HEK293 (cell line): Measurements from ENCODE around the gene FSIP1.

Source experiments
- CTCF ChIA-PET: fragments of 350-600 bp; formaldehyde crosslinking; extraction: SDS; loops from one replicate; lab custom pipeline; 2021; ENCODE audit warnings: antibody characterized with exemption; lab: Yijun Ruan, JAX
- POLR2A ChIA-PET: fragments of 300-600 bp; formaldehyde crosslinking; extraction: SDS; loops from one replicate; lab custom pipeline; 2020; ENCODE audit warnings: antibody characterized with exemption, inconsistent platforms; lab: Yijun Ruan, JAX
- H3K27ac ChIP-seq: fragments of 200-500 bp; sonication (Bioruptor generic); 2 replicates; pipeline ENCODE4 v1.5.1; 2014; ENCODE audit warnings: low read depth, low read length, control low read depth, inconsistent platforms; ENCODE audit errors: extremely low read depth
- H3K36me3 ChIP-seq, 2 experiments: fragments of 200-500 bp in 1 of 2; sonication (Bioruptor generic) in 1 of 2; 1 replicate in 1 of 2; 2 replicates in 1 of 2; pipeline ENCODE4 v1.5.1; 2014 to 2017; ENCODE audit warnings: inconsistent platforms in 2 of 2, low read length in 2 of 2; ENCODE audit not compliant: control insufficient read depth in 2 of 2, insufficient read depth in 1 of 2
- H3K4me1 ChIP-seq: fragments of 200-500 bp; sonication (Bioruptor generic); 2 replicates; pipeline ENCODE4 v1.5.1; 2014; ENCODE audit warnings: mild to moderate bottlenecking, low read length, inconsistent platforms; ENCODE audit not compliant: control insufficient read depth, insufficient read depth
- H3K4me3 ChIP-seq: 2 replicates; pipeline ENCODE4 v1.5.1; 2011; ENCODE audit warnings: low read depth, mild to moderate bottlenecking, control low read depth, low read length, moderate library complexity
- H3K9me3 ChIP-seq: fragments of 200-500 bp; sonication (Bioruptor generic); 2 replicates; pipeline ENCODE4 v1.5.1; 2014; ENCODE audit warnings: low read depth, low read length, inconsistent platforms; ENCODE audit not compliant: control insufficient read depth, insufficient read depth
- MEIS1 ChIP-seq: sonication (generic); formaldehyde crosslinking; IDR thresholded peaks from 2 replicates; pipeline ENCODE4 v1.8.1; 2022; ENCODE audit warnings: missing genetic modification reagents, mild to moderate bottlenecking, borderline replicate concordance
- PRDM10 ChIP-seq: fragments of 450-650 bp; formaldehyde crosslinking; IDR thresholded peaks from 2 replicates; pipeline ENCODE4 v1.5.1; 2016; ENCODE audit warnings: missing biosample characterization, missing genetic modification characterization
- REST ChIP-seq: fragments of 450-650 bp; formaldehyde crosslinking; IDR thresholded peaks from 2 replicates; pipeline ENCODE4 v1.5.1; 2016; ENCODE audit warnings: missing biosample characterization, missing genetic modification characterization
- SP7 ChIP-seq: fragments of 450-650 bp; formaldehyde crosslinking; IDR thresholded peaks from 2 replicates; pipeline ENCODE4 v1.5.1; 2016; ENCODE audit warnings: missing biosample characterization, missing genetic modification characterization
- TRIM28 ChIP-seq: IDR thresholded peaks from 2 replicates; pipeline ENCODE4 v1.6.1; 2011; ENCODE audit warnings: low read length, control low read depth, borderline replicate concordance
- ZBTB21 ChIP-seq: fragments of 450-650 bp; formaldehyde crosslinking; IDR thresholded peaks from 2 replicates; pipeline ENCODE4 v1.5.1; 2017; ENCODE audit warnings: missing biosample characterization, missing genetic modification characterization
- ZNF10 ChIP-seq: fragments of 450-650 bp; formaldehyde crosslinking; IDR thresholded peaks from 2 replicates; pipeline ENCODE4 v1.5.1; 2017; ENCODE audit warnings: missing biosample characterization, missing genetic modification characterization
- ZNF146 ChIP-seq: fragments of 450-650 bp; formaldehyde crosslinking; IDR thresholded peaks from 2 replicates; pipeline ENCODE4 v1.5.1; 2016; ENCODE audit warnings: missing biosample characterization, missing genetic modification characterization
- ZNF184 ChIP-seq: fragments of 450-650 bp; IDR thresholded peaks from 2 replicates; pipeline ENCODE4 v1.5.1; 2018; ENCODE audit warnings: missing biosample characterization, mild to moderate bottlenecking, missing genetic modification characterization
- ZNF19 ChIP-seq: fragments of 450-650 bp; formaldehyde crosslinking; IDR thresholded peaks from 2 replicates; pipeline ENCODE4; 2016; ENCODE audit warnings: missing biosample characterization, missing genetic modification characterization, low read depth
- ZNF280C ChIP-seq: fragments of 450-650 bp; formaldehyde crosslinking; IDR thresholded peaks from 2 replicates; pipeline ENCODE4 v1.5.1; 2016; ENCODE audit warnings: missing biosample characterization, missing genetic modification characterization
- ZNF280D ChIP-seq: fragments of 450-650 bp; formaldehyde crosslinking; IDR thresholded peaks from 2 replicates; pipeline ENCODE4 v1.5.1; 2016; ENCODE audit warnings: missing biosample characterization, missing genetic modification characterization
- ZNF292 ChIP-seq: fragments of 450-650 bp; formaldehyde crosslinking; IDR thresholded peaks from 2 replicates; pipeline ENCODE4 v1.5.1; 2016; ENCODE audit warnings: low read depth, missing biosample characterization, missing genetic modification characterization, borderline replicate concordance
- ZNF302 ChIP-seq: fragments of 450-650 bp; formaldehyde crosslinking; IDR thresholded peaks from 2 replicates; pipeline ENCODE4 v1.5.1; 2016; ENCODE audit warnings: missing biosample characterization, missing genetic modification characterization, low read depth
- ZNF513 ChIP-seq: fragments of 450-650 bp; IDR thresholded peaks from 2 replicates; pipeline ENCODE4 v1.5.1; 2018; ENCODE audit warnings: missing biosample characterization, missing genetic modification characterization
- ZNF843 ChIP-seq: fragments of 450-650 bp; formaldehyde crosslinking; IDR thresholded peaks from 2 replicates; pipeline ENCODE4 v1.5.1; 2016; ENCODE audit warnings: missing biosample characterization, missing genetic modification characterization
- ZSCAN16 ChIP-seq: fragments of 450-650 bp; formaldehyde crosslinking; IDR thresholded peaks from 2 replicates; pipeline ENCODE4 v1.5.1; 2016; ENCODE audit warnings: missing biosample characterization, missing genetic modification characterization
- ZSCAN30 ChIP-seq: fragments of 450-650 bp; IDR thresholded peaks from 2 replicates; pipeline ENCODE4 v1.5.1; 2018; ENCODE audit warnings: missing biosample characterization, mild to moderate bottlenecking, missing genetic modification characterization, moderate library complexity

FSIP1 gene

GRCh38 chr15:39665629-39666250 lies 116.9 kb downstream of the FSIP1 start:
- H3K27ac ChIP-seq = no peak overlapping the region
- no peak for TF ChIP-seq ZNF146 (tag by site-specific recombination)
- TF ChIP-seq ZNF19 = no peak
- TF ChIP-seq TRIM28 = no peak
- TF ChIP-seq, all 188 proteins: peak for 0
- CTCF ChIA-PET = interaction anchor here (0.9 to 1.1 kb wide), 2 partner anchors 14 to 20 kb away, joined by 3 to 7 read pairs; no protein-coding TSS in a partner anchor
- H3K4me1 ChIP-seq = no peaks in the 10 kb centered on the region
- POLR2A ChIA-PET = no interaction called here
- H3K9me3 ChIP-seq = no peaks in the 10 kb centered on the region
- H3K36me3 ChIP-seq = no peaks in the 10 kb centered on the region
- no peak overlapping the region for H3K4me3 ChIP-seq

- Histone ChIP-seq H3K36me3 (no peaks in the 10 kb centered on the region), H3K4me3 (no peak overlapping the region), H3K4me1 (no peaks in the 10 kb centered on the region), H3K9me3 (no peaks in the 10 kb centered on the region), H3K27ac (no peak overlapping the region)
- POLR2A ChIA-PET = no interaction called here
- CTCF ChIA-PET = no interaction called here
- TF ChIP-seq ZBTB21 (no peak), SP7 (tag by site-specific recombination) (no peak), ZSCAN16 (tag by site-specific recombination) (no peak), ZNF184 (tag by site-specific recombination) (no peak), ZNF10 (tag by site-specific recombination) (no peak), ZNF513 (no peak), MEIS1 (CRISPR knock-in tag) (no peak), ZNF280C (tag by site-specific recombination) (no peak), ZNF843 (tag by site-specific recombination) (no peak), ZSCAN30 (no peak), ZNF292 (no peak), ZNF302 (no peak), REST (no peak), ZNF280D (tag by site-specific recombination) (no peak), PRDM10 (tag by site-specific recombination) (no peak)
Observed at GRCh38 chr15:39663704-39664250, 118.9 kb downstream of the FSIP1 start.
